HepG2 (cell line): ENCODE results near the gene COASY. TPM values are rescaled to one million over a fixed set of nuclear protein-coding genes. Genes with fewer than 3 reads are reported as not detected.

ENCODE experiments used
- ARID5B ChIP-seq: IDR thresholded peaks from 2 replicates; pipeline ENCODE4 v1.4.0; 2020; ENCODE audit warnings: mild to moderate bottlenecking, missing genetic modification reagents
- BRD4 ChIP-seq: sonication (generic); formaldehyde crosslinking; IDR thresholded peaks from 2 replicates; pipeline ENCODE4 v1.4.0; 2020; ENCODE audit warnings: missing genetic modification reagents
- BRF2 ChIP-seq: sonication (generic); formaldehyde crosslinking; IDR thresholded peaks from 2 replicates; pipeline ENCODE4 v1.8.1; 2022; ENCODE audit warnings: mild to moderate bottlenecking, missing genetic modification reagents
- DMAP1 ChIP-seq: IDR thresholded peaks from 2 replicates; pipeline ENCODE4 v1.6.1; 2016
- DRAP1 ChIP-seq: IDR thresholded peaks from 2 replicates; pipeline ENCODE4 v1.6.1; 2016; ENCODE audit warnings: missing genetic modification reagents, missing compliant biosample characterization
- E2F1 ChIP-seq: sonication (generic); formaldehyde crosslinking; IDR thresholded peaks from 2 replicates; pipeline ENCODE4 v1.5.0; 2020; ENCODE audit warnings: missing genetic modification reagents
- ELF3 ChIP-seq: IDR thresholded peaks from 2 replicates; pipeline ENCODE4 v1.6.1; 2016; ENCODE audit warnings: missing genetic modification reagents, missing compliant biosample characterization
- FOXM1 ChIP-seq: sonication (generic); formaldehyde crosslinking; IDR thresholded peaks from 2 replicates; pipeline ENCODE4 v1.5.0; 2020; ENCODE audit warnings: missing genetic modification reagents
- GATAD1 ChIP-seq: IDR thresholded peaks from 2 replicates; pipeline ENCODE4 v1.6.1; 2016; ENCODE audit warnings: missing genetic modification reagents, missing compliant biosample characterization
- HNRNPL ChIP-seq: fragments of 200-400 bp; formaldehyde crosslinking; IDR thresholded peaks from 2 replicates; pipeline ENCODE4 v1.6.1; 2017; ENCODE audit warnings: mild to moderate bottlenecking, low read depth, low read length
- NFKBIZ ChIP-seq: IDR thresholded peaks from 2 replicates; pipeline ENCODE4 v1.6.1; 2018; ENCODE audit warnings: missing genetic modification reagents, missing compliant biosample characterization
- PAF1 ChIP-seq: IDR thresholded peaks from 2 replicates; pipeline ENCODE4 v1.6.1; 2016; ENCODE audit warnings: missing genetic modification reagents, missing compliant biosample characterization
- RNF219 ChIP-seq: sonication (generic); formaldehyde crosslinking; IDR thresholded peaks from 2 replicates; pipeline ENCODE4 v1.5.0; 2020; ENCODE audit warnings: mild to moderate bottlenecking, missing genetic modification reagents
- RXRA ChIP-seq: sonication (generic); formaldehyde crosslinking; IDR thresholded peaks from 2 replicates; pipeline ENCODE4 v1.5.1; 2020; ENCODE audit warnings: missing genetic modification reagents
- SMARCC2 ChIP-seq: fragments of 450-650 bp; IDR thresholded peaks from 2 replicates; pipeline ENCODE4 v1.6.1; 2017; ENCODE audit warnings: antibody characterized with exemption, mild to moderate bottlenecking
- TEAD3 ChIP-seq: optimal IDR thresholded peaks from 2 replicates; pipeline ENCODE3; 2016; ENCODE audit warnings: borderline replicate concordance
- ZFP36 ChIP-seq: fragments of 150-350 bp; IDR thresholded peaks from 2 replicates; pipeline ENCODE4 v1.6.1; 2018; ENCODE audit warnings: borderline replicate concordance, low read length, low read depth; ENCODE audit not compliant: partially characterized antibody
- ZNF749 ChIP-seq: sonication (generic); formaldehyde crosslinking; IDR thresholded peaks from 2 replicates; pipeline ENCODE4 v1.8.0; 2022; ENCODE audit warnings: mild to moderate bottlenecking, missing genetic modification reagents, moderate library complexity, borderline replicate concordance
- ZUFSP ChIP-seq: sonication (generic); formaldehyde crosslinking; IDR thresholded peaks from 2 replicates; pipeline ENCODE4 v1.9.0; 2021; ENCODE audit warnings: missing genetic modification reagents, mild to moderate bottlenecking, borderline replicate concordance
- polyA plus RNA-seq, 8 experiments: library from polyadenylated mRNA; depleted of rRNA in 3 of 8; stranded (reverse) in 7 of 8; unstranded in 1 of 8; fragments of >200 nt; fragmentation: Illumina TruSeq in 4 of 8; extraction: Trizol in 4 of 8; gene quantifications; 2 replicates each; pipeline versions ENCODE4 v1.2.1 to v1.2.3, GENCODE V29; 2011 to 2016; ENCODE audit warnings: low read depth in 4 of 8, missing spikeins in 1 of 8, mixed read lengths in 1 of 8; ENCODE audit not compliant: insufficient read depth in 1 of 8
- total RNA-seq, 5 experiments: library from RNA; depleted of rRNA; stranded (reverse); fragments of >200 nt; fragmentation: Illumina TruSeq; extraction: Trizol; gene quantifications; 2 replicates each; pipeline ENCODE4 v1.2.3, GENCODE V29; 2016; ENCODE audit warnings: low read depth in 1 of 5

Gene COASY
- total and polyA plus RNA-seq, 2 of the 13 experiments (the other 11 are each of a cell fraction or from before 2014, with no cell fraction given): 90.7 to 125 TPM

GRCh38 chr17:42531455-42532354 is 30.2 kb upstream of the COASY start (continued):
- no peak for TF ChIP-seq ZUFSP
- peak; percentile 88 for TF ChIP-seq RXRA (CRISPR knock-in tag)
- TF ChIP-seq TEAD3 (CRISPR knock-in tag): no peak
- TF ChIP-seq ZNF749 (CRISPR knock-in tag): no peak
- no peak; the same call in 1 of the 2 replicates for TF ChIP-seq ARID5B
- no peak for TF ChIP-seq RNF219 (CRISPR knock-in tag)
- TF ChIP-seq NFKBIZ (CRISPR knock-in tag): no peak
- TF ChIP-seq BRD4 (CRISPR knock-in tag): peak; percentile 37; the same call in 1 of the 2 replicates
- TF ChIP-seq ZFP36: no peak
- peak; percentile 50; the same call in 1 of the 2 replicates for TF ChIP-seq ELF3 (CRISPR knock-in tag)
- peak; percentile 14; the same call in 1 of the 2 replicates for TF ChIP-seq GATAD1 (CRISPR knock-in tag)
- TF ChIP-seq BRF2 (CRISPR knock-in tag): no peak
- no peak for TF ChIP-seq E2F1 (CRISPR knock-in tag)
- TF ChIP-seq FOXM1 (CRISPR knock-in tag): peak; percentile 12; the same call in 1 of the 2 replicates
- no peak for TF ChIP-seq HNRNPL
- no peak for TF ChIP-seq DMAP1 (CRISPR knock-in tag)
- no peak for TF ChIP-seq DRAP1 (CRISPR knock-in tag)
- TF ChIP-seq PAF1 (CRISPR knock-in tag): no peak
- no peak for TF ChIP-seq SMARCC2
